ENCODE data around the gene NKRF. TPM values are rescaled to one million over a fixed set of nuclear protein-coding genes. Genes with fewer than 3 reads are reported as not detected.
"Not testable (repeated sequence)": the region's sequence is repeated elsewhere in the genome, so short reads cannot be mapped to it uniquely, and the experiment has no call there.

NKRF gene
- total and polyA plus RNA-seq, 9 of the 15 experiments (the other 6 are each of a cell fraction or from before 2014, with no cell fraction given): 8.9 to 31.9 (median 19.0) TPM

DNA sequence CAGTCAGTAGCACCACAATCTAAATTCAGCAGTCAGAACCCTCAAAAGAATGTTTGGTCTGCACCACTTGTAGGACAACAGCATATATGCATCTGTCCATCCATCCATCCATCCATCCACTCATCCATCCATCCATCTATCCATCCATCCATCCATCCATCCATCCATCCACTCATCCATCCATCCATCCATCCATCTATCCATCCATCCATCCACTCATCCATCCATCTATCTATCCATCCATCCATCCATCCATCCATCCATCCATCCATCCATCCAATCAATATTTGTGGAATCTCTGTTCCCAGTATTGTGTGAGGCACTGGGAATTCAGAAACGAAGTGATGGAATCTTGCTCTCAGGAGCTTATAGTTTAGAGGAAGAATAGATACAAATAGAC, 31.2 kb upstream of the NKRF start:
- H3K9ac ChIP-seq (ENCODE audit: insufficient read depth in 1 of 2, low read depth in 2 of 2, low read length in 2 of 2); in situ Hi-C loops (cut with MboI); CTCF ChIA-PET (ENCODE audit: low intra/inter-chr PET ratio); BruUV-seq (replicated peaks); H2AFZ ChIP-seq (ENCODE audit: low read depth, low read length); intact Hi-C loops (cut with micrococcal nuclease); H4K20me1 ChIP-seq (replicated peaks; ENCODE audit: control insufficient read depth, insufficient read depth, low read length); H3K4me3 ChIP-seq; H3K27me3 ChIP-seq (ENCODE audit: control insufficient read depth in 2 of 2, insufficient read depth in 2 of 2, low read length in 2 of 2); H3K9me1 ChIP-seq (ENCODE audit: control insufficient read depth, insufficient read depth, low read length); POLR2A ChIA-PET; H3K79me2 ChIP-seq (ENCODE audit: control insufficient read depth, insufficient read depth, low read length); H3K4me1 ChIP-seq (replicated peaks in 1 of 2; ENCODE audit: control insufficient read depth in 2 of 2, insufficient read depth in 2 of 2, low read length in 2 of 2); FAIRE-seq; DNase-seq (ENCODE audit: extremely low read depth in 1 of 4, low spot score in 3 of 4); H3K4me2 ChIP-seq (ENCODE audit: insufficient read depth, low read length); ATAC-seq; H3K27ac ChIP-seq (ENCODE audit: extremely low read depth, low read depth, low read length); H3K9me3 ChIP-seq (replicated peaks; ENCODE audit: control insufficient read depth, insufficient read depth, low read depth, low read length): not testable (repeated sequence)
- 33% methylated on average over 1 of the region's 1 CpG for WGBS (ENCODE audit: insufficient coverage, low coverage, missing lambda C conversion rate)
- H3K36me3 ChIP-seq (ENCODE audit: control insufficient read depth, insufficient read depth, low read length): peaks cover 48% of the 10 kb centered on the region

DNA sequence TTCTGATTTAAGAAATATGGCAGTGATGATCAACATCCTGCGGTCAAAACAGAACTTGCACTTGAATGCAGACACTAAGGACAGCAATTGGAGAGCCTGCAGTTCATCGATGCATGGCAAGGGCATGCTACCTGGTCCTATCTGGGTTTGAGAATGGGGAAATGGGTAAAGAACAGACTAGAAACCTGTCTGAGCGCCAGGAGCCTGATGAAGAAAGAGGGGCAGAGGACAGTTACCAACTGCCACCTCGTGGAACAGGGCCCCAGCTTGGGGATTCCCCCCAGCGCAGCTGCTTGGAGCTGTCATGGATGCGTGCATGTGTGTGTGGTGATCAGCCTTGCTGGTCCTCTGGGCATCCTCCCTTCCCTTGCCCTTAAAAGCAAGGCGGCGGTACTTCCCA, 30.2 kb upstream of the NKRF start:
- H3K27ac ChIP-seq (ENCODE audit: extremely low read depth, low read depth, low read length): no peak overlapping the region
- no peak overlapping the region for H3K4me2 ChIP-seq (ENCODE audit: insufficient read depth, low read length)
- no peak for FAIRE-seq
- intact Hi-C loops (cut with micrococcal nuclease) (no loop called here), in situ Hi-C loops (cut with MboI) (no loop called here)
- CTCF ChIA-PET (ENCODE audit: low intra/inter-chr PET ratio): interaction anchor here (0.6 kb wide), 1 partner anchor 65 kb away, joined by 3 read pairs; no protein-coding TSS in a partner anchor
- no peaks in the 10 kb centered on the region for H3K27me3 ChIP-seq (ENCODE audit: control insufficient read depth in 2 of 2, insufficient read depth in 2 of 2, low read length in 2 of 2)
- no peak for ATAC-seq
- no peak overlapping the region; a peak in 1 of 4 replicates for H3K9ac ChIP-seq (ENCODE audit: insufficient read depth in 1 of 2, low read depth in 2 of 2, low read length in 2 of 2)
- H3K9me3 ChIP-seq (replicated peaks; ENCODE audit: control insufficient read depth, insufficient read depth, low read depth, low read length): no peaks in the 10 kb centered on the region
- H2AFZ ChIP-seq (ENCODE audit: low read depth, low read length): no peak overlapping the region
- H3K36me3 ChIP-seq (ENCODE audit: control insufficient read depth, insufficient read depth, low read length): peaks cover 45% of the 10 kb centered on the region
- no peaks in the 10 kb centered on the region for H3K79me2 ChIP-seq (ENCODE audit: control insufficient read depth, insufficient read depth, low read length)
- BruUV-seq (replicated peaks): no TSS peak
- H3K4me3 ChIP-seq: no peak overlapping the region
- DNase-seq (ENCODE audit: extremely low read depth in 1 of 4, low spot score in 3 of 4): no peak
- 86% methylated on average over 8 of the region's 8 CpGs for WGBS (ENCODE audit: insufficient coverage, low coverage, missing lambda C conversion rate)
- no peaks in the 10 kb centered on the region for H3K4me1 ChIP-seq (replicated peaks in 1 of 2; ENCODE audit: control insufficient read depth in 2 of 2, insufficient read depth in 2 of 2, low read length in 2 of 2)
- no peaks in the 10 kb centered on the region for H3K9me1 ChIP-seq (ENCODE audit: control insufficient read depth, insufficient read depth, low read length)
- POLR2A ChIA-PET: no interaction called here
- H4K20me1 ChIP-seq (replicated peaks; ENCODE audit: control insufficient read depth, insufficient read depth, low read length): no peaks in the 10 kb centered on the region; the same call in 1 of the 2 replicates
- no peak for TF ChIP-seq DMBX1 (CRISPR knock-in tag; IDR thresholded peaks at IDR 0.05; ENCODE audit: borderline replicate concordance)
- TF ChIP-seq, protein P1, sequence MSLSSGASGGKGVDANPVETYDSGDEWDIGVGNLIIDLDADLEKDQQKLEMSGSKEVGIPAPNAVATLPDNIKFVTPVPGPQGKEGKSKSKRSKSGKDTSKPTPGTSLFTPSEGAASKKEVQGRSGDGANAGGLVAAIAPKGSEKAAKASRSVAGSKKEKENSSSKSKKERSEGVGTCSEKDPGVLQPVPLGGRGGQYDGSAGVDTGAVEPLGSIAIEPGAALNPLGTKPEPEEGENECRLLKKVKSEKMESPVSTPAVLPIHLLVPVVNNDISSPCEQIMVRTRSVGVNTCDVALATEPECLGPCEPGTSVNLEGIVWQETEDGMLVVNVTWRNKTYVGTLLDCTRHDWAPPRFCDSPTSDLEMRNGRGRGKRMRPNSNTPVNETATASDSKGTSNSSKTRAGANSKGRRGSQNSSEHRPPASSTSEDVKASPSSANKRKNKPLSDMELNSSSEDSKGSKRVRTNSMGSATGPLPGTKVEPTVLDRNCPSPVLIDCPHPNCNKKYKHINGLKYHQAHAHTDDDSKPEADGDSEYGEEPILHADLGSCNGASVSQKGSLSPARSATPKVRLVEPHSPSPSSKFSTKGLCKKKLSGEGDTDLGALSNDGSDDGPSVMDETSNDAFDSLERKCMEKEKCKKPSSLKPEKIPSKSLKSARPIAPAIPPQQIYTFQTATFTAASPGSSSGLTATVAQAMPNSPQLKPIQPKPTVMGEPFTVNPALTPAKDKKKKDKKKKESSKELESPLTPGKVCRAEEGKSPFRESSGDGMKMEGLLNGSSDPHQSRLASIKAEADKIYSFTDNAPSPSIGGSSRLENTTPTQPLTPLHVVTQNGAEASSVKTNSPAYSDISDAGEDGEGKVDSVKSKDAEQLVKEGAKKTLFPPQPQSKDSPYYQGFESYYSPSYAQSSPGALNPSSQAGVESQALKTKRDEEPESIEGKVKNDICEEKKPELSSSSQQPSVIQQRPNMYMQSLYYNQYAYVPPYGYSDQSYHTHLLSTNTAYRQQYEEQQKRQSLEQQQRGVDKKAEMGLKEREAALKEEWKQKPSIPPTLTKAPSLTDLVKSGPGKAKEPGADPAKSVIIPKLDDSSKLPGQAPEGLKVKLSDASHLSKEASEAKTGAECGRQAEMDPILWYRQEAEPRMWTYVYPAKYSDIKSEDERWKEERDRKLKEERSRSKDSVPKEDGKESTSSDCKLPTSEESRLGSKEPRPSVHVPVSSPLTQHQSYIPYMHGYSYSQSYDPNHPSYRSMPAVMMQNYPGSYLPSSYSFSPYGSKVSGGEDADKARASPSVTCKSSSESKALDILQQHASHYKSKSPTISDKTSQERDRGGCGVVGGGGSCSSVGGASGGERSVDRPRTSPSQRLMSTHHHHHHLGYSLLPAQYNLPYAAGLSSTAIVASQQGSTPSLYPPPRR (CRISPR knock-in tag; IDR thresholded peaks at IDR 0.05; ENCODE audit: borderline replicate concordance): no peak
- TF ChIP-seq, protein P2, sequence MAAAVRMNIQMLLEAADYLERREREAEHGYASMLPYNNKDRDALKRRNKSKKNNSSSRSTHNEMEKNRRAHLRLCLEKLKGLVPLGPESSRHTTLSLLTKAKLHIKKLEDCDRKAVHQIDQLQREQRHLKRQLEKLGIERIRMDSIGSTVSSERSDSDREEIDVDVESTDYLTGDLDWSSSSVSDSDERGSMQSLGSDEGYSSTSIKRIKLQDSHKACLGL (CRISPR knock-in tag; IDR thresholded peaks at IDR 0.05; ENCODE audit: borderline replicate concordance, poor library complexity, severe bottlenecking): no peak
